HG02798 (cell line): ENCODE data around the gene HTR6.

Experiments
- ATAC-seq: cut with Tn5 transposase; IDR thresholded peaks from one replicate; pipeline ENCODE4 v1.9.1; 2021; ENCODE audit warnings: mild to moderate bottlenecking; ENCODE audit not compliant: unreplicated experiment, poor library complexity

Gene HTR6

GRCh38 chr1:19654886-19655717, 9.6 kb upstream of the HTR6 start:
- ATAC-seq: no peak

GRCh38 chr1:19655718-19656080, 9.0 kb upstream of the HTR6 start:
- no peak for ATAC-seq

GRCh38 chr1:19656134-19656779, 8.4 kb upstream of the HTR6 start:
- ATAC-seq: no peak

- ATAC-seq: no peak
These were observed 7.8 kb upstream of the HTR6 start for GRCh38 chr1:19656780-19657466.

GRCh38 chr1:19657511-19657910, 7.2 kb upstream of the HTR6 start:
- ATAC-seq: no peak

- ATAC-seq: no peak
These were observed 6.5 kb upstream of the HTR6 start for GRCh38 chr1:19658186-19658585.

GRCh38 chr1:19661721-19662228, 2.9 kb upstream of the HTR6 start:
- no peak for ATAC-seq

- no peak for ATAC-seq
These were observed 2.4 kb upstream of the HTR6 start for GRCh38 chr1:19662313-19662712.

- ATAC-seq: no peak
These were observed 466 bp downstream of the HTR6 start for GRCh38 chr1:19665186-19665495.

GRCh38 chr1:19665496-19666465, 1.1 kb downstream of the HTR6 start:
- no peak for ATAC-seq

GRCh38 chr1:19668888-19669287, 4.2 kb downstream of the HTR6 start:
- no peak for ATAC-seq

GRCh38 chr1:19670787-19671186, 6.1 kb downstream of the HTR6 start:
- no peak for ATAC-seq

- no peak for ATAC-seq
These were observed 7.6 kb downstream of the HTR6 start for GRCh38 chr1:19672237-19672636.

GRCh38 chr1:19675797-19676196, 11.1 kb downstream of the HTR6 start:
- ATAC-seq: no peak

- ATAC-seq: no peak
These were observed 11.8 kb downstream of the HTR6 start for GRCh38 chr1:19676438-19676922.

- no peak for ATAC-seq
These were observed 13.8 kb downstream of the HTR6 start for GRCh38 chr1:19678493-19678892.

- ATAC-seq: no peak
These were observed 14.3 kb downstream of the HTR6 start for GRCh38 chr1:19678931-19679453.

GRCh38 chr1:19679691-19680090, 15.0 kb downstream of the HTR6 start:
- ATAC-seq: no peak

- ATAC-seq: no peak
These were observed 16.0 kb downstream of the HTR6 start for GRCh38 chr1:19680644-19681043.

- ATAC-seq: no peak
These were observed 17.6 kb downstream of the HTR6 start for GRCh38 chr1:19682257-19682656.
